ENCODE measurements around the gene RBKS.

The RBKS gene

GRCh38 chr2:27828305-27828704 lies 61.9 kb downstream of the RBKS start:
- DNase-seq = peak; percentile 2

DNA sequence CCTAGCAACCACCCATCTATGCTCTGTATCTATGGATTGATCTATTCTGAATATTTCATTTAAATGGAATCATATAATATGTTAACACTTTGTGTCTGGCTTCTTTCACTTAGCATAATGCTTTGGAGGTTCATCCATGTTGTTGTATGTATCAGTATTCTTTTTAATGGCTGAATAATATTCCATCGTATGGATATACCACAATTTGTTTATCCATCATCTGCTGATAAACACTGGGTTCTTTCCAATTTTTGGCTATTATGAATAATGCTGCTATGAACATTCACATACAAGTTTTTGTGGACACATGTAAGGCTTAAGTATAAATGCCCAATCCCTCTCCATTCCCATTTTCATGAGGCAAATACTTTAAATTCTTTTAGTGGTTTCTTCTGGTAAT lies 65.8 kb downstream of the RBKS start:
- no peak for DNase-seq

GRCh38 chr2:27823569-27823968 lies 66.6 kb downstream of the RBKS start:
- no peak for DNase-seq

GRCh38 chr2:27823135-27823534 lies 67.1 kb downstream of the RBKS start:
- no peak for DNase-seq

DNA sequence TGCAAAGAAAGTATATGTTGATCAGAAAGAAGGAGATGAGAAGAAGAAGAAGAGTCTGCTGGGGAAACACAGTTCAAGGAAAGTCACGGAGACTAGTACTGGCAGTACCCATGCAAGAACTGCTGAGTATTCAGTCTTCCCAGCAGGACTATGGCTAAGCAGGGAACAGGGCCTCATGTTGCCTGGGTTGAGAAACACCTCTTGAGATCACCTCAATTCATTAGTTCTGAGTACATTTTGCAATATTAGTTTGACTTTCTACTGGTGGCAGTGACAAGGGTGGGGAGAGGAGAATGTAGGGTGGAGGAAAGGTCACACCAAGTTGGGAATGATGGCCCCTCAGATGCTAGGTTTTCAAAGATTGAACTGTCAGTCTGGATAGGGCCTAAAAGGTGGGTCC lies 68.1 kb downstream of the RBKS start:
- no peak for DNase-seq

- no peak for DNase-seq
Measured at GRCh38 chr2:27815860-27816438, 74.2 kb downstream of the RBKS start.

GRCh38 chr2:27814758-27815157 lies 75.4 kb downstream of the RBKS start:
- DNase-seq = no peak

DNA sequence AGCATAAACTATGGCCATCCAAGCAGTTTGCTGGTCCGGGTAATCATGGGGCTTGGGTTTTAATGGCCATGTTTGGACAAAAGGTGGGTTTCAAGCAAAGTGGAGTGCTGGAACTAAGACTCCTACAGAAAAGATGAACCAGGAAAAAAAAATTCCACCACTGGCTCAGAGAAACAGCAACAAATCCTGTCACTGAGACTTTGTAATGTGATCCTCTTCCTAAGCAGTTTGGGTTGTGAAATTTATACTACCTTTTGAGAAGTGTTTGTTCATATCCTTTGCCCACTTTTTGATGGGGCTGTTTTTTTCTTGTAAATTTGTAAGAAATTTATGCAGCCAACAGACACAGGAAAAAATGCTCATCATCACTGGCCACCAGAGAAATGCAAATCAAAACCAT lies 78.4 kb downstream of the RBKS start:
- DNase-seq = no peak

DNA sequence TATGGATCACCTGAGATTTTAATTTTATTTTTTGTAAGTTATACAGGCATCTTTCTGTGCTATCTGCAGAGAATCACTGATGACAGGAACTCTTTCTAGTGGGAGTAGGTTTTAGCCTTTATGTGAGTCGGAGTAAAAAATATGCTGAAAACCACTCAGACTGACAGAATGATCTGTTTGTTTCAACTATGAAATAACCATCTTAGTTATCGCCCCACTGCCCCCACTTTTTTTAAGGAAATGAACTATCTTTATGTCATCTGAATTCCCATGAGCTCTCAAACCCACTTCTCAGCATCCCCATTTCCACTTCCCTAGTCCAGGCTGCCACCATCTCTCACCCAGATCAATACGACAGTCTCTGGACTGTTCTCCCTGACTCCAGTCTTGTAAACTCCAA lies 79.7 kb downstream of the RBKS start:
- no peak for DNase-seq

GRCh38 chr2:27809761-27810241 lies 80.4 kb downstream of the RBKS start:
- no peak for DNase-seq

GRCh38 chr2:27808984-27809383 lies 81.2 kb downstream of the RBKS start:
- DNase-seq = no peak

DNA sequence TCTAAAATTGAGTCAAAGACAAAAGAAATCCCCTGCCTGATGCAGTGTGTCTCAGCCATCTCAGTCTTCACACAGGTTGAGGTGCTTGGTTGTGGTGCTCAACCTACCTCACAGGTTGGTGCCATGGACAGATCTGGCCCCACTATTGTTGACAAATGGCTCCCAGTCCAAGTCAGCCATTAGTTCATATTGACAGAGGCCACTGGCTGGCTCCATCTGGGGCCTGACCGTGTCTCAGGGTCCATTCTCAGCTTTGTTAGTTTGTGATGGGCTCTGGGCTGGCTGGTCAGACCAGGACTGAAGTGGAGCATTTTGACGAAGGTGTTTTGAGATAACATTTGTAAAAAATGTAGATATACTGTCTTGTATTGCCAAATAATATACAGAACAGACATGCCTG lies 81.8 kb downstream of the RBKS start:
- no peak for DNase-seq

GRCh38 chr2:27807476-27807875 lies 82.7 kb downstream of the RBKS start:
- no peak for DNase-seq

DNA sequence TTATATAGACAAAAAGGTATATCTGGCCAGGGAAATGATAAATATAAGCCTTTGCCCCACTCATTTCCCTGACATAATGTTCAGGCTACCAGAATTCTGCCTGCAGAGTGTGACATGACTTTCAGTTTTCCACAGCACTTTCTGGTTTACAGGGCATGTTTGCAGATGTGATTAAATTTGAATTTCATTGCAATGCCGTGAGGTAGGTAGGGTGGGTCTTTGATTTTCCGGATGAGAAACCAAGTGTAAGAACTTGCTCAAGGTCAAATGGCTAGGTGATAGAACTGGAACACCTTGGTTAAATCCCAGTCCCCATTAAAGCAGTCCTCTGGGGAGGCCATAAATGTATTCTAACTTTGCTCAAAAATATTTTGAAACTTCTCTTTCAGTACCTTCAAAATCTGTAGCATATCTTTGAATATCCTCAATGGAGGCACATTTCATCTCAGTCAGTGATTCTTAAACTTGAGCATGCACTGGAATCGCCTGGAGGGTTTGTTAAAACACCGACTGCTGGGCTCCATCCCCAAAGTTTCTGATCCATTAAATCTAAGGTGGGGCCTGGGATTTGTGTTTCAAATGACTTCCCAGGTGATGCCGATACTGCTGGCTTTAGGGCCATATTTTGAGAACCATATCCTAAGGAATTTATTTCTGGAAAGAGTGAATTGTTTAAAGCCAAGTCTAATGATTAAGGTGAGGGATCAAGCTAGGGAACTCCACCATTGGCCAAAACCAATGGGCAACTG lies 83.7 kb downstream of the RBKS start:
- no peak for DNase-seq

DNA sequence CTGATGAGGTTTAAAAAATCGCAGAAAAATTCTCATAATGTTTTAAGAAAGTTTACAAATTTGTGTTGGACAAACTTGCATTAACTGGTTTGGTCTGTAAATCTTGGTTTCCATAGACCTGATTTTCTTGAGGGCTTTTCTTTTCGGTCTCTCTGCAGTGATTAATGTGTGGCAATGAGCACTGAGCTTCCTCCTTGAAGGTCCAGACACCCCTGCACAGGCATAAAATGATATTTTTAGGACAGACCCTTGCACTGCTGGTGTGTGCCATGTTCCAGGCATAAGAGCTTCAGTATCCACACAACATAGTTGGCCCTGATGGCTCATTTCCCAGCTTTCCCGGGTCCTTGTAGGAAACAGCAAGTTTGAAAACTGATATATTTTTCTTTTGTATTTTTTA lies 85.0 kb downstream of the RBKS start:
- DNase-seq = no peak

DNA sequence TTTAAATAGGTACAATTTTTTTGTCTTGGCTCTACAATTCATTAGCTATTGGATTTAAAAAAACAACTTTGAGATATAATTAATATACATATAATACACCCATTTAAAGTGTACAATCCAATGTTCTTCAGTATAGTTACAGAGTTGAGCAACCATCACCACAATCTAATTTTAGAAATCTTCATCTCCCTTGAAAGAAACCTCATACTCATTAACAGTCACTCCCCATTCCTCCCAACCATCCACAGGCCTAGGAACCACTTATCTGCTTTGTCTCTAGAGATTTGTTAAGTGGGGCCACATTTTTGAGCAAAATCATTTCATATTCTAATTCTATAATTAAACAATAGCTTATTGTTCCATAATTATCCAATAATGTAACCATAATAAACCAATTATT lies 86.0 kb downstream of the RBKS start:
- no peak for DNase-seq

- DNase-seq = no peak
Measured at GRCh38 chr2:27803046-27803445, 87.1 kb downstream of the RBKS start.

GRCh38 chr2:27802547-27802946 lies 87.6 kb downstream of the RBKS start:
- no peak for DNase-seq

DNA sequence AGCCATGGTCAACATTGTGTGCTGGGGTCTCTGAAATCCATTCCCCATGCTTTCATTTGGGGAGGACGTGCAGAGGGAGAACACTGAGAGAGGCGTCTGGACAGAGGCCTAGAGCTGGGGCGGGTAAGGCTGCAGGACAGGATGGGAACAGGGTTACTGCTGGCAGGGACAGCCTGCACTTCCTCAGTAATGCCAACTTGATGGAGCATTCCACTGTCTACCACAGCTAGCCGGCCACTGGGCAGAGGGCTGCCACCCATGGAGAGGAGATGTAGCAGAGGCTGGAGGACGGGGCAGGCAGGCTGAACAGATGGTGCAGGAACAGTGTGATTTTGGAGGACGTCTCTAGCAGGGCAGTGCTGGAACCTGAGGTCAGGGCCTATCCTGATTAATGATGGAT lies 89.3 kb downstream of the RBKS start:
- DNase-seq = no peak

DNA sequence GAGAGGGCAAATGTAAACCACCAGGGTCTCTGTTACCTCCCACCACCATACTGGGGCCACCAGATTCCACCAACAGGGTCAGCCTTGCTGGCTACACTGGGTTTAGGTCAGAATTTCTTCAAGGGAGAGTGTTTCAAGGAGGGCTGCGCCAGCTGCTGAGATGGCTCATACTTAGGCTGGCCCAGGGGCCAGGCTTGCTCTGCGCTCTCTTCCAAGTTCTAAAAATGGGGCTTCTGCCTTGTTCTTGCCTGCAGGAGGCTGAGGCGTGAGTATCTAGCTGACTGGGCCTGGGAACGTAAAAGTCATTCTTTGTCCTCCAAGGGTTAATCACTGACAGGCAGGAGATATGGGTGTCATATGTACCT lies 90.6 kb downstream of the RBKS start:
- DNase-seq = no peak

- DNase-seq = no peak
Measured at GRCh38 chr2:27798948-27799645, 91.1 kb downstream of the RBKS start.

DNA sequence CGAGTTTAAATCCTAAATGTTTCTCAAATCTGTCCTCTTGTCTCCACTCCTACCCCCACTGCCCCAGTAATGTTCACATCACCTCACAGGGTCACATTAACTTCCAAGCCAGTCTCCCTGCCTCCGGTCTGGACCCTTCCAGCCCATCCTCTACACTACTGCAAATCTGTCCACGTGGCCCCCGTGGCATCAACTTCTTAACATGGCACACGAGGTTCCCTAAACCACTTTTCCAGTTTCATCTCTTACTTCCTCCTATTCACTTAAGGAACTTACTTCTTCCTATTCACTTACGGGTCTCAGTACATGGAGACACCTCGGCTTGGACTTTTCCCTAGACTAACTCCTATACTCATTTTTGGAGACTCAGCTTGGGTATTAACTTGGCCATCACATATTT lies 91.7 kb downstream of the RBKS start:
- DNase-seq = no peak

GRCh38 chr2:27797841-27798240 lies 92.3 kb downstream of the RBKS start:
- DNase-seq = no peak

Data from NCI-H1092 treated with DMSO at 0.1 percent for 48 hours (cell line).